ENCODE data around the gene ICA1. TPM values are rescaled to one million over a fixed set of nuclear protein-coding genes. Genes with fewer than 3 reads are reported as not detected.

ICA1 gene
- total RNA-seq, 1 donor from 2014 or later, result 48.8 TPM

DNA sequence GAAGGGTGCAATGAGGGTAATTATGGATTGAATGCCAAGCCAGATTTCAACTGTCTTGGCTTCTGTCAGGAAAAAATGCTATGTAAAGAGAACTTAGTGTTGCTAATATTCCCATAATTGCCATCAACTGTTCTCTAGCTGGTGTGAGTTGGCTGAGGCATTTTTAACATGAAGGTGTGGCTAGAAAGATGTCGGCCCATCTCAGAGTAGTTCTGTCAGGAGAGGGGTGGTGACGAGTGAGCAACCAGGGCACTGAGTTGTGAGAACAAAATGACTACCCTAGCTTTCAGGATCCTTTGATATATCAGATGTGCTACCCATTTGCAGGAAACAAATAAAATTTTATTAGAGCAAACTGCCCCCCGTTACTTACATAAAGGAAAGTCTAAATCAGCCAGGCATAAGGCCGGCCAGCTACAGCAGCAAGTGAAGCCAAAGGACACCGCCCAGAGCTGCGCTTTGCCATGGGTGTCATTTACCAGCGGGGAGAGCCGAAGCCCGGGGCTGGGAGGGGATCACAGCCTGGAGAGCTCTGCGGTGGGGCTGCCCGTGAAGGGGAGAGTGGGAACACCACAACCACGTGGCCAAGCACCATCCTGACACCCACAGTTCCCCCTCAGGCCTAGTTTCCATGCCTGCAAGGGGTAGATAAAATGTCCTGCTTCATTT is 141.4 kb downstream of the ICA1 start:
- TF ChIP-seq, protein P1, sequence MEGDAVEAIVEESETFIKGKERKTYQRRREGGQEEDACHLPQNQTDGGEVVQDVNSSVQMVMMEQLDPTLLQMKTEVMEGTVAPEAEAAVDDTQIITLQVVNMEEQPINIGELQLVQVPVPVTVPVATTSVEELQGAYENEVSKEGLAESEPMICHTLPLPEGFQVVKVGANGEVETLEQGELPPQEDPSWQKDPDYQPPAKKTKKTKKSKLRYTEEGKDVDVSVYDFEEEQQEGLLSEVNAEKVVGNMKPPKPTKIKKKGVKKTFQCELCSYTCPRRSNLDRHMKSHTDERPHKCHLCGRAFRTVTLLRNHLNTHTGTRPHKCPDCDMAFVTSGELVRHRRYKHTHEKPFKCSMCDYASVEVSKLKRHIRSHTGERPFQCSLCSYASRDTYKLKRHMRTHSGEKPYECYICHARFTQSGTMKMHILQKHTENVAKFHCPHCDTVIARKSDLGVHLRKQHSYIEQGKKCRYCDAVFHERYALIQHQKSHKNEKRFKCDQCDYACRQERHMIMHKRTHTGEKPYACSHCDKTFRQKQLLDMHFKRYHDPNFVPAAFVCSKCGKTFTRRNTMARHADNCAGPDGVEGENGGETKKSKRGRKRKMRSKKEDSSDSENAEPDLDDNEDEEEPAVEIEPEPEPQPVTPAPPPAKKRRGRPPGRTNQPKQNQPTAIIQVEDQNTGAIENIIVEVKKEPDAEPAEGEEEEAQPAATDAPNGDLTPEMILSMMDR (IDR thresholded peaks at IDR 0.05; ENCODE audit: unreplicated experiment), result no peak
- H3K27me3 Mint-ChIP-seq, result no peaks in the 10 kb centered on the region
- no peaks in the 10 kb centered on the region for H3K4me1 Mint-ChIP-seq (ENCODE audit: low read depth)

DNA sequence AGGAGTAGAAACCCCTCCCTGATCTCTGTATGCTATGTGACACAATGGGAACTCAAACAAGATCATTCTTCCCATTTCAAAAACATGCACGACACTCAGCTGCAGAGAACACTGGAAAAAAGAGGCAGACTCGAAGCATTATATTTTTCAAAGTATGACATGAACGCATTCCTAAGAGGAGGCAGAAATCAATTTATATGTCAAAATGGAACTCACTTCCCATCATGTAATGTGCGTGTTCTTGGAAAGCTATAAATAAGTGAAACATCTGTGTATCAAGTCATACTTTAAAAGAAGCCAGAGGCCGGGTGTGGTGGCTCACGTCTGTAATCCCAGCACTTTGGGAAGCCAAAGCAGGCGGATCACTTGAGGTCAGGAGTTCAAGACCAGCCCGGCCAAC is 142.7 kb downstream of the ICA1 start:
- Mint-ChIP-seq H3K27ac (no peak overlapping the region), H3K36me3 (ENCODE audit: insufficient read depth) (peaks cover 14% of the 10 kb centered on the region), H3K27me3 (no peaks in the 10 kb centered on the region), H3K4me1 (ENCODE audit: low read depth) (no peaks in the 10 kb centered on the region), H3K4me3 (ENCODE audit: low read depth) (no peak overlapping the region), H3K9me3 (ENCODE audit: low read depth) (no peaks in the 10 kb centered on the region)
- TF ChIP-seq, protein P1 (IDR thresholded peaks at IDR 0.05; ENCODE audit: unreplicated experiment), result no peak
- no peak for DNase-seq (ENCODE audit: low spot score, unreplicated experiment)

More for the DNA sequence above, 141.4 kb downstream of the ICA1 start:
- DNase-seq (ENCODE audit: low spot score, unreplicated experiment), result no peak
- no peaks in the 10 kb centered on the region for H3K9me3 Mint-ChIP-seq (ENCODE audit: low read depth)
- peaks cover 12% of the 10 kb centered on the region for H3K36me3 Mint-ChIP-seq (ENCODE audit: insufficient read depth)
- no peak overlapping the region for H3K4me3 Mint-ChIP-seq (ENCODE audit: low read depth)
- H3K27ac Mint-ChIP-seq, result no peak overlapping the region

DNA sequence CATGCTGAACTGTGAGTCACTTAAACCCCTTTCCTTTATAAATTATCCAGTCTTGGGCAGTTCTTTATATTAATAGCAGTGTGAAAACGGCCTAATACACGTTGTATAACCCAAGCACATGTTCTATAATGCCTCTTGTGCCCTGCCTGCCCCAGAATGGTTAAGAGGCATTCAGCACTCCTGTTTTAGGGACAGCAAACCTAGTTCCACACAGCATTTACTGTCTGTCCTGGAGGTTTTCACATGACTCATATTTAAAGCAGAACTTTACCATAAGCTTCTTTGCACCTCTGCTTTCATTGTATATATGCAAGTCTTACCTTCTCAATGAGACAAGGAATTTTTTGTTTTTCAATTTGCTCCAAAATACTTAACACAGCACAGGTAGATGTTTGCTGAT is 144.8 kb downstream of the ICA1 start:
- DNase-seq (ENCODE audit: low spot score, unreplicated experiment), result no peak
- TF ChIP-seq, protein P1 (IDR thresholded peaks at IDR 0.05; ENCODE audit: unreplicated experiment), result no peak
- Mint-ChIP-seq H3K36me3 (ENCODE audit: insufficient read depth) (peaks cover 18% of the 10 kb centered on the region), H3K27me3 (no peaks in the 10 kb centered on the region), H3K4me1 (ENCODE audit: low read depth) (no peaks in the 10 kb centered on the region), H3K27ac (no peak overlapping the region), H3K9me3 (ENCODE audit: low read depth) (no peaks in the 10 kb centered on the region), H3K4me3 (ENCODE audit: low read depth) (no peak overlapping the region)

DNA sequence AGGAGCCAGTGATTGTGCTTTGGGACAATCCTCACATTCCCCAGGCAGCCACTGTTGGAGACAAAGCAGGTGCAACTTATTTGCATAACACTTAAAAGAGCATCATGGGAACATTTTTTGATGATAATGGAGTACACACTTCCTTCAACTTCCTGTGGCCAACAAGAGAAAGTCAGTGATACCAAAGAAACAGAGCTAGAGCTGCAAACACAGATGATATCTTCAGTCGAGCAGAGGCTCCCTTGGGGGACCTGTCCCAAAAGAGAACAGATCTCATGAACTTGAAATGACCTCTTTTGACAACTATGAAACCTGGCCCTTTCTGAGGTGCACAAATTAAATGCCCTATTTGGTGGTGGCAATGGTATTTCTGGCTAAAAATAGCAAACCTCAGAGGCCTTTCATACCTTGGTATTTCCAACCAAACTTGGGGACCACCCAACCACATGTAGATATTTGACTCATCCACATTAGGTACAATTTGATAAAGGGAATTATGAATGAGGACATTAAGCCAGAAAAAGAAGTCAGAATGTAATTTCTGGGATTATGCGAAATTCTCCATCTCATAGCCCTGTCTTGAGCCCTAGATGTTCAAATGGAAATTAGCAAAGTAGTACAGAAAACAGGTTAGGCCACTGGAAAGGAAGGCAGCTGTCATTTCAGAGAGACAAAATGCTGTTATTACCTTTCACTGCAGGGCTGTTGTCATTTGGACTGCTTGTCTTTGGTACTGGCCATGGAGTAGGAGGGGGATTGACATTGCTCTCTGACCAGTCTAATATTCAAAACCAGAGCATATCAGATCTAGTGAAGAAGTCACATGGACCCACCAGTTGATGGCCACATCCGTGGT is 146.2 kb downstream of the ICA1 start:
- no peaks in the 10 kb centered on the region for H3K4me1 Mint-ChIP-seq (ENCODE audit: low read depth)
- no peaks in the 10 kb centered on the region for H3K9me3 Mint-ChIP-seq (ENCODE audit: low read depth)
- H3K36me3 Mint-ChIP-seq (ENCODE audit: insufficient read depth), result peaks cover 21% of the 10 kb centered on the region
- H3K27ac Mint-ChIP-seq, result no peak overlapping the region
- H3K4me3 Mint-ChIP-seq (ENCODE audit: low read depth), result no peak overlapping the region
- no peak for DNase-seq (ENCODE audit: low spot score, unreplicated experiment)
- no peaks in the 10 kb centered on the region for H3K27me3 Mint-ChIP-seq
- TF ChIP-seq, protein P1 (IDR thresholded peaks at IDR 0.05; ENCODE audit: unreplicated experiment), result no peak

DNA sequence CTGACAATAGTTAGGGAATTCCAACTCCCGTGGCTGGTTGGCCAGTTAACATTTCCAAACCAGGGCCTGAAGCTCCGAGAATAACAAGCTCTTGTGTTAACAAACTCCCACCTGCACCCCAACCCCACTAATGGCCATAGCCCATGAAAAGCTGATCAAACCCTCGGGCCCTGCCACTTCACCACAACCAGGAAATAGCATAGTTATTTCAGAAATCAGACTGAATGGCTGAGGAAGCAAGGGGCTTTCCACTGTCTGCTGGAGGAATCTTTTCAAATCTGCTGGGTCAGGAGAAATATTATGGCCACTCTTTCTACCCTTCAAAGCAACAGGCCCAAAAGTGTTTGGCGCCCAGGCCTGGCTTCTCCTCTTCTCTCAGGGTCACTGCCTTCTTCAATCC is 147.8 kb downstream of the ICA1 start:
- Mint-ChIP-seq H3K9me3 (ENCODE audit: low read depth) (no peaks in the 10 kb centered on the region), H3K4me1 (ENCODE audit: low read depth) (no peaks in the 10 kb centered on the region), H3K27me3 (no peaks in the 10 kb centered on the region), H3K4me3 (ENCODE audit: low read depth) (no peak overlapping the region), H3K36me3 (ENCODE audit: insufficient read depth) (peaks cover 21% of the 10 kb centered on the region), H3K27ac (peak overlapping the region; percentile 29)
- no peak for DNase-seq (ENCODE audit: low spot score, unreplicated experiment)
- TF ChIP-seq, protein P1 (IDR thresholded peaks at IDR 0.05; ENCODE audit: unreplicated experiment), result no peak
